Effector CD4-positive, alpha-beta T cell (primary cell): ENCODE measurements around the gene TLCD3A.
"Not testable (repeated sequence)": the region's sequence is repeated elsewhere in the genome, so short reads cannot be mapped to it uniquely, and the experiment has no call there.

ENCODE experiments used
- DNase-seq: peaks from one replicate; pipeline ENCODE4 v3.0.0-alpha.2; 2020

Gene TLCD3A

GRCh38 chr17:789931-790873, 57.8 kb downstream of the TLCD3A start:
- not testable (repeated sequence) for DNase-seq

GRCh38 chr17:790874-791247, 58.5 kb downstream of the TLCD3A start:
- not testable (repeated sequence) for DNase-seq

- no peak for DNase-seq
Measured at GRCh38 chr17:791829-792228, 59.4 kb downstream of the TLCD3A start.

- no peak for DNase-seq
Measured at GRCh38 chr17:792277-792676, 59.9 kb downstream of the TLCD3A start.
